Muscle of leg (tissue), 11 donors: ENCODE data around the gene CAMTA2. TPM values are rescaled to one million over a fixed set of nuclear protein-coding genes. Genes with fewer than 3 reads are reported as not detected.

Experiments
- DNase-seq: peaks from one replicate; pipeline ENCODE4 v3.0.0; 2013
- H3K27ac ChIP-seq: one replicate; pipeline ENCODE4 v1.5.1; 2013; ENCODE audit warnings: mild to moderate bottlenecking, low read length, control low read depth
- H3K27me3 ChIP-seq: one replicate; pipeline ENCODE4 v1.6.1; 2013; ENCODE audit warnings: low read length; ENCODE audit not compliant: control insufficient read depth, insufficient read depth
- H3K36me3 ChIP-seq: one replicate; pipeline ENCODE4 v1.6.1; 2013; ENCODE audit warnings: low read length; ENCODE audit not compliant: control insufficient read depth, insufficient read depth
- H3K4me1 ChIP-seq: one replicate; pipeline ENCODE4 v1.6.1; 2013; ENCODE audit warnings: low read length; ENCODE audit not compliant: control insufficient read depth, insufficient read depth
- H3K4me3 ChIP-seq: one replicate; pipeline ENCODE4 v1.5.1; 2013; ENCODE audit warnings: low read length, control low read depth
- H3K9me3 ChIP-seq: replicated peaks from 2 replicates; pipeline ENCODE4 v1.6.1; 2013; ENCODE audit warnings: low read depth, low read length; ENCODE audit not compliant: control insufficient read depth
- WGBS: methylation state at CpG from one replicate; pipeline ENCODE4 v1.1.5; 2013; ENCODE audit warnings: missing lambda C conversion rate; ENCODE audit not compliant: insufficient coverage; 5-methylcytosine and 5-hydroxymethylcytosine counted together
- polyA plus RNA-seq, 8 donors: library from polyadenylated mRNA; unstranded; fragments of 120-200 nt; gene quantifications; one replicate each; pipeline versions ENCODE4 v1.2.1 to v1.2.3, GENCODE V29; 2013; ENCODE audit warnings: inconsistent platforms in 1 of 8, low replicate concordance in 1 of 8; ENCODE audit not compliant: insufficient read length in 8 of 8, insufficient read depth in 1 of 8
- total RNA-seq: library from RNA; stranded (reverse); fragments of 120-200 nt; gene quantifications from one replicate; pipeline ENCODE4 v1.2.4, GENCODE V29; 2013

Gene CAMTA2
- total and polyA plus RNA-seq, 9 donors, result 4.4 to 25.2 (median 22.1) TPM

DNA sequence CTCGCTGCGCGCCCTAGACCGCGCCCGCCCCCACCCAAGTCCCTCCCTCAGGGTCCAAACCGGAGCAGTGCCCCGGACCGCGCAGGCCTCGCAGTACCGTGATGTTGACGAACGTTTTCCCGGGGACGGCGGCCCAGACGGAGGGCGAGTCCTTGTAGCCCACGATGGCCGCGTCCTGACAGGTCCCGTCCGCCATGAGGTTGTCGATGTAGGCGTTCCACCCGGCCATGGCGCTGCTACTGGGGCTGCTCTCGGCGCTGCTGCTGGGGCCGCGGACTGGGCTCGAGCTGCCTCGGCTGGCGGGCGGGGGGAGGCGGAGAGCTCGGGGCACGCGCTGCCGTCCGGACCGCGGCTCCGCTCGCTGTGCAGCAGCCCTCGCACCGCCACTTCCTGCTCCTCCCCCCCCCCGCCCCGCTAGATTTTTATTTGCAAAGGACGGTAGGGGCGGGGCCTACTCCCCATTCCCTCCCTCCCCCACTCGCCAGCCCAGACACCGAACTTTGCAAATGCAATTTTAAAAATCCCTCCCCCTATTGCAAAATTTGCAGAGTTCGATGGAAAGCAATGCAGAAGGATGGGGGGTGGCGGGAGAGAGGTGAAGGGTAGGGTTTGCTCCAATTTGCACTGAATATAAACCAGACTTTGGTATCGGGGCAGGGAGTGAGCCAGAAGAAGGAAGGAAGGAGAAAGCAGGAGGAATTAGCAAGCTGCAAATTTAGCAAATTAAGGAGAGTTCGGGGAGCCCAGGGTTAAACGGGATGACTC lies 39.1 kb downstream of the CAMTA2 start, which contains the start of gene PFN1:
PFN1 (minus strand) TSS at position 365 of the 765 bp plus-strand sequence; CDS start at position 229, 136 bp downstream.
- Histone ChIP-seq H3K4me3 (peak within 1 kb of the TSS; percentile 90), H3K27ac (peak within 1 kb of the TSS; percentile 99), H3K36me3 (peaks cover 35% of the 10 kb centered on the region), H3K9me3 (no peaks in the 10 kb centered on the region), H3K4me1 (peaks cover 50% of the 10 kb centered on the region), H3K27me3 (no peaks in the 10 kb centered on the region)
- peak; percentile 98 for DNase-seq
- under 1% methylated on average over 50 of the region's 59 CpGs for WGBS

DNA sequence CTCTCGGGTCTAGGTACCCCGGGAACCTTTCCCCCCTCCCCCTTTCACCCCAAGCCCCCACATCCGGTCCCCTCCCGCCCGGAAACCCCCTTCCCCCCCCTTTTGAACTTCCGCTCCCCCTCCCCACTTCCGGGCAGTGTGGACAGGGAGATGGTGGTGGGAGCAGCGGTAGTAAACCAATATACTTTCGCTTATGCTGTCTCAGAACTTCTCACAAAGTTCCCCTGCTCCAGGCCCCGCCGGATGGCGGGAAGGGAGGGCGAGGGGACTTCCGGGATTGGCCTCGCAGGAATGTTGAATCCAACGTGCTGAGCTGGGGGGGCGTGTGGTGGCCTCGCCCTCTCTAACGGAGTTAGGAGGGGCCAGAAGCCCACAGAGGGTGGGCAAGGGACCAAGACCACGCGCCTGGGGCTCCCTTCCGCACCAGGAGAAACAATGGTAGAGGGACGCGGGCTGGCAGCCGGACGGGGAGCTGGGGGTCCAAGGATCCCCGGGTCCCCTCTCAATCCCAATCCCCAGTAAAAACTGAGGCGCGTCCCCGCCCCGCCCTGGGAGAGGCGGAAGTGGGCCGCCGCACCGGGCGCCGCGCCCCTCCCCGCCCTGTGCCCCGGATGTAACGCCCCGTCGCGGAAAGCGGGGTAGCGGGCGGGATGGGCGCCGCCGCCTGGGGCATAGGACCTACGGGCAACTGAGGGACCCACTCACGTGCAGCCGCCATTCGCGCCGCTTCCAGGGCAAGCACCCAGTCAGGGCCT lies 39.9 kb downstream of the CAMTA2 start:
- Histone ChIP-seq H3K9me3 (no peaks in the 10 kb centered on the region), H3K27ac (peak overlapping the region; percentile 98), H3K4me1 (peaks cover 43% of the 10 kb centered on the region), H3K36me3 (peaks cover 40% of the 10 kb centered on the region), H3K27me3 (no peaks in the 10 kb centered on the region), H3K4me3 (peak overlapping the region; percentile 90)
- peak; percentile 82 for DNase-seq
- under 1% methylated on average over 46 of the region's 56 CpGs for WGBS

- Histone ChIP-seq H3K27me3 (no peaks in the 10 kb centered on the region), H3K9me3 (no peaks in the 10 kb centered on the region), H3K4me1 (peaks cover 41% of the 10 kb centered on the region), H3K36me3 (peaks cover 46% of the 10 kb centered on the region), H3K27ac (peak overlapping the region; percentile 98), H3K4me3 (peak overlapping the region; percentile 90)
- DNase-seq, result peak; percentile 44
- 0% methylated on average over 3 of the region's 7 CpGs for WGBS
Measured at GRCh38 chr17:4947010-4947410, 40.5 kb downstream of the CAMTA2 start.

GRCh38 chr17:4946312-4946976 lies 41.0 kb downstream of the CAMTA2 start:
- Histone ChIP-seq H3K9me3 (no peaks in the 10 kb centered on the region), H3K4me3 (peak overlapping the region; percentile 90), H3K27ac (peak overlapping the region; percentile 98), H3K4me1 (peaks cover 41% of the 10 kb centered on the region), H3K27me3 (no peaks in the 10 kb centered on the region), H3K36me3 (peaks cover 49% of the 10 kb centered on the region)
- 71% methylated on average over 4 of the region's 16 CpGs for WGBS
- no peak for DNase-seq

GRCh38 chr17:4945944-4946280 lies 41.6 kb downstream of the CAMTA2 start:
- Histone ChIP-seq H3K4me1 (peaks cover 41% of the 10 kb centered on the region), H3K27me3 (no peaks in the 10 kb centered on the region), H3K36me3 (peaks cover 50% of the 10 kb centered on the region), H3K9me3 (no peaks in the 10 kb centered on the region), H3K27ac (peak overlapping the region; percentile 98), H3K4me3 (no peak overlapping the region)
- WGBS, result no CpG with 5 or more reads among the region's 4 CpGs
- peak; percentile 57 for DNase-seq

DNA sequence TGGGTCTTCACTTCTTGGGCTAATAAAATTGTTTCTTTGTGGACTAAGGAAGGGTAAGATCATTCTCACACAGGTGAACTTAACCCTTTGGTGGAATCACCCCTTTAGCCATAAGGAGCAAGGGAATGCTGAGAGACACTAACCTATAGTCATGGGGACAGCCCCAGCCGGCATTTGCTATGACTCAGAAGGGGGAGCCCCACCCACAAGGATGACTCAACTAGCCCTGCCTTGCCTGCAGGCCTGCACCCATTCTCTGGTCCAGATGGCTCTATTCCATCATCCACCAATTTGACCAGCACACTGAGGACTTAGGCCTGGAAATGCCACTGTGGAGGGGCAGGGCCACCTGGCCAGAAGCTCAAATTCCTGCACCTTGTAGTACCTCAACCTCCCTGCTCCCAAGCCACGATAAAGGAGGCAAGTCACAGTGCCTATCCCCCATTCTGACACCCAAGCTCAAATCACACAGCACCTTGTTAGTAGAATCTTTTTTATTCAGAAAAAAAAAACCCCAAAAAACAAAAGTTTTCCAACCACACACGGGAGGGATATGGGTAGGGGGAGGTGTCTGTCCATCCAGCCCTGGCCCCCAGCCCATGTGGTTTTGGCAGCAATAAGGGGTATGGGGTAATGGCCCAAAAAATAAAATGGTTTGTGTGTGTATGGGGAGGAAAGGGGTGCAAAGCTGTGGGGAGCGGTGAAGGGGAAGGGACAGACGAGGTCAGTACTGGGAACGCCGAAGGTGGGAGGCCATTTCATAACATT lies 42.1 kb downstream of the CAMTA2 start:
- peaks cover 39% of the 10 kb centered on the region for H3K4me1 ChIP-seq
- no peaks in the 10 kb centered on the region for H3K9me3 ChIP-seq
- H3K4me3 ChIP-seq, result no peak overlapping the region
- peak overlapping the region; percentile 62 for H3K27ac ChIP-seq
- peaks cover 50% of the 10 kb centered on the region for H3K36me3 ChIP-seq
- 0% methylated on average over 1 of the region's 7 CpGs for WGBS
- peak; percentile 60 for DNase-seq
- no peaks in the 10 kb centered on the region for H3K27me3 ChIP-seq

DNA sequence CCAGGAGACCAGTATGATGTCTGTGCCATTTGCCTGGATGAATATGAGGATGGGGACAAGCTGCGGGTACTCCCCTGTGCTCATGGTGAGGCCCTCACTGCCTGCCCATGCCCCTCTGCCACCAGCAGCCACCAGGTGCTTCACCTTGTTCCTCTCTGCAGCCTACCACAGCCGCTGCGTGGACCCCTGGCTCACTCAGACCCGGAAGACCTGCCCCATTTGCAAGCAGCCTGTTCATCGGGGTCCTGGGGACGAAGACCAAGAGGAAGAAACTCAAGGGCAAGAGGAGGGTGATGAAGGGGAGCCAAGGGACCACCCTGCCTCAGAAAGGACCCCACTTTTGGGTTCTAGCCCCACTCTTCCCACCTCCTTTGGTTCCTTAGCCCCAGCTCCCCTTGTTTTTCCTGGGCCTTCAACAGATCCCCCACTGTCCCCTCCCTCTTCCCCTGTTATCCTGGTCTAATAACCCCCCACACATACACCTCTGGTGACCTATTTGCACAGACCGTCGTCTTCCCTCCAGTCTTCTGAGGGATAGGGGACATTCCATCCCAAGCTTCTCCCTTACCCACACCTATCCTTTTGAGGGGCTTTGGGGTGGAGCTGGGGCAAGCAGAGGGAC lies 42.8 kb downstream of the CAMTA2 start:
- Histone ChIP-seq H3K36me3 (peaks cover 50% of the 10 kb centered on the region), H3K4me1 (peaks cover 35% of the 10 kb centered on the region)
- DNase-seq, result no peak

GRCh38 chr17:4944163-4944553 lies 43.3 kb downstream of the CAMTA2 start:
- Histone ChIP-seq H3K4me3 (no peak overlapping the region), H3K27me3 (no peaks in the 10 kb centered on the region), H3K27ac (no peak overlapping the region), H3K4me1 (peaks cover 37% of the 10 kb centered on the region), H3K9me3 (no peaks in the 10 kb centered on the region), H3K36me3 (peaks cover 50% of the 10 kb centered on the region)
- WGBS, result 44% methylated on average over 2 of the region's 3 CpGs
- DNase-seq, result no peak

More for the DNA sequence above, 42.8 kb downstream of the CAMTA2 start:
- Histone ChIP-seq H3K27me3 (no peaks in the 10 kb centered on the region), H3K4me3 (no peak overlapping the region), H3K9me3 (no peaks in the 10 kb centered on the region), H3K27ac (peak overlapping the region; percentile 2)
- 93% methylated on average over 3 of the region's 8 CpGs for WGBS

- peaks cover 47% of the 10 kb centered on the region for H3K4me1 ChIP-seq
- 95% methylated on average over 3 of the region's 13 CpGs for WGBS
- no peak overlapping the region for H3K27ac ChIP-seq
- peaks cover 57% of the 10 kb centered on the region for H3K36me3 ChIP-seq
- no peaks in the 10 kb centered on the region for H3K9me3 ChIP-seq
- no peaks in the 10 kb centered on the region for H3K27me3 ChIP-seq
- no peak overlapping the region for H3K4me3 ChIP-seq
- DNase-seq, result no peak
Measured at GRCh38 chr17:4942760-4943508, 44.5 kb downstream of the CAMTA2 start.
